GM12878 (cell line): ENCODE results near the gene OSCP1. TPM values are rescaled to one million over a fixed set of nuclear protein-coding genes. Genes with fewer than 3 reads are reported as not detected.

Experiments used
- ATAC-seq: fragments of 200-7000 bp; cut with Tn5 transposase; 3 replicates; pipeline ENCODE4 v1.9.1; 2020; ENCODE audit warnings: mild to moderate bottlenecking, moderate library complexity
- BruUV-seq: library from RNA; stranded (reverse); fragments of 400-500 nt; replicated peaks from 2 replicates; lab custom pipeline; 2021; lab: Mats Ljungman, UMichigan
- CTCF ChIA-PET: fragments of 300-600 bp; sonication (Branson Sonifier 250); formaldehyde crosslinking; extraction: SDS; loops from one replicate; lab custom pipeline; 2021; ENCODE audit warnings: inconsistent platforms; lab: Yijun Ruan, JAX
- POLR2A ChIA-PET: fragments of 350-600 bp; formaldehyde crosslinking; extraction: SDS; loops from one replicate; lab custom pipeline; 2021; ENCODE audit warnings: inconsistent platforms; lab: Charles Lee
- RAD21 ChIA-PET: fragments of 300-600 bp; sonication (Branson Sonifier 250); formaldehyde crosslinking; loops from one replicate; lab custom pipeline; 2023; ENCODE audit warnings: antibody characterized with exemption; ENCODE audit not compliant: unreplicated experiment; lab: Charles Lee
- SMC1A ChIA-PET: fragments of 300-600 bp; sonication (Branson Sonifier 250); formaldehyde crosslinking; loops from one replicate; lab custom pipeline; 2023; ENCODE audit not compliant: unreplicated experiment, uncharacterized antibody; lab: Charles Lee
- DNase-seq: peaks from one replicate; pipeline ENCODE4 v3.0.0-alpha.2; 2011; ENCODE audit warnings: low read depth, low spot score
- FAIRE-seq: peaks from 3 replicates; lab custom pipeline; 2011; peaks lifted over from hg19 to GRCh38; lab: Jason Lieb, UNC
- H2AFZ ChIP-seq: 2 replicates; pipeline ENCODE4 v1.6.0; 2011; ENCODE audit warnings: low read depth, low read length, control low read depth; ENCODE audit not compliant: control insufficient read depth
- H3K27ac ChIP-seq: 2 replicates; pipeline ENCODE4 v1.5.1; 2011; ENCODE audit warnings: control low read depth; ENCODE audit not compliant: control insufficient read depth, insufficient read depth
- H3K27me3 ChIP-seq, 2 experiments: replicated peaks in 1 of 2; 2 replicates each; pipeline versions ENCODE4 v1.6.0 to v1.6.1; 2011; ENCODE audit warnings: low read length in 1 of 2; ENCODE audit not compliant: control insufficient read depth in 2 of 2, insufficient read depth in 2 of 2
- H3K36me3 ChIP-seq, 2 experiments: 2 replicates each; pipeline ENCODE4 v1.5.1; 2011; ENCODE audit warnings: low read length in 1 of 2; ENCODE audit not compliant: control insufficient read depth in 2 of 2, insufficient read depth in 2 of 2
- H3K4me1 ChIP-seq: 2 replicates; pipeline ENCODE4 v1.6.1; 2011; ENCODE audit warnings: mild to moderate bottlenecking, low read length, moderate library complexity, mixed read lengths; ENCODE audit not compliant: control insufficient read depth, insufficient read depth
- H3K4me2 ChIP-seq: 2 replicates; pipeline ENCODE4 v1.6.0; 2011; ENCODE audit warnings: control low read depth; ENCODE audit not compliant: control insufficient read depth, insufficient read depth
- H3K4me3 ChIP-seq: fragments of 200-600 bp; sonication (generic); 2 replicates; pipeline ENCODE4 v1.5.1; 2016
- H3K79me2 ChIP-seq: 2 replicates; pipeline ENCODE4 v1.6.0; 2011; ENCODE audit warnings: low read length; ENCODE audit not compliant: control insufficient read depth, insufficient read depth
- H3K9ac ChIP-seq: 2 replicates; pipeline ENCODE4 v1.8.0; 2011; ENCODE audit warnings: low read length, control low read depth, mixed read lengths; ENCODE audit not compliant: control insufficient read depth, insufficient read depth
- H3K9me3 ChIP-seq: replicated peaks from 3 replicates; pipeline ENCODE4 v1.5.1; 2011; ENCODE audit warnings: mild to moderate bottlenecking, low read length; ENCODE audit not compliant: control insufficient read depth, insufficient read depth
- H4K20me1 ChIP-seq: 2 replicates; pipeline ENCODE4 v1.6.0; 2011; ENCODE audit not compliant: control insufficient read depth, insufficient read depth
- CHD2 ChIP-seq: IDR thresholded peaks from 2 replicates; pipeline ENCODE4 v1.6.1; 2011; ENCODE audit warnings: low read depth, low read length, improper control_type of control experiment, borderline replicate concordance
- CTCF ChIP-seq, 3 experiments: IDR thresholded peaks in 2 of 3; conservative IDR thresholded peaks in 1 of 3; 2 replicates each; pipeline ENCODE4 v1.5.1; 2011; ENCODE audit warnings: low read depth in 3 of 3, low read length in 3 of 3, mild to moderate bottlenecking in 3 of 3, control low read depth in 2 of 3, moderate library complexity in 2 of 3, inconsistent platforms in 1 of 3, mixed read lengths in 1 of 3; ENCODE audit not compliant: control insufficient read depth in 2 of 3, insufficient read depth in 1 of 3; ENCODE audit errors: extremely low read depth in 1 of 3
- FOXM1 ChIP-seq: IDR thresholded peaks from 2 replicates; pipeline ENCODE4 v1.6.1; 2012; ENCODE audit warnings: low read depth, mild to moderate bottlenecking, inconsistent platforms, low read length, moderate library complexity
- JUND ChIP-seq: IDR thresholded peaks from 2 replicates; pipeline ENCODE4 v1.6.1; 2012; ENCODE audit warnings: low read depth, mild to moderate bottlenecking, low read length, improper control_type of control experiment, moderate library complexity
- MTA2 ChIP-seq: fragments of 450-650 bp; IDR thresholded peaks from 2 replicates; pipeline ENCODE4 v1.6.1; 2016; ENCODE audit warnings: low read depth, mild to moderate bottlenecking, moderate library complexity
- MYC ChIP-seq: IDR thresholded peaks from 2 replicates; pipeline ENCODE4 v1.6.1; 2011; ENCODE audit warnings: mild to moderate bottlenecking, low read length, moderate library complexity, inconsistent platforms; ENCODE audit not compliant: insufficient read depth, insufficient replicate concordance, insufficient read length, severe bottlenecking
- NRF1 ChIP-seq: conservative IDR thresholded peaks from 2 replicates; pipeline ENCODE4 v1.6.1; 2011; ENCODE audit warnings: mild to moderate bottlenecking, low read depth, low read length, improper control_type of control experiment
- RAD21 ChIP-seq: IDR thresholded peaks from 2 replicates; pipeline ENCODE4 v1.6.1; 2011; ENCODE audit warnings: mild to moderate bottlenecking, low read depth, low read length, moderate library complexity; ENCODE audit not compliant: insufficient read depth
- RBBP5 ChIP-seq: fragments of 200-600 bp; sonication (generic); conservative IDR thresholded peaks from 2 replicates; pipeline ENCODE4 v1.6.1; 2016
- SMC3 ChIP-seq: IDR thresholded peaks from 2 replicates; pipeline ENCODE4 v1.6.1; 2011; ENCODE audit warnings: low read length, improper control_type of control experiment, borderline replicate concordance
- SPI1 ChIP-seq: IDR thresholded peaks from 2 replicates; pipeline ENCODE4 v1.6.1; 2011; ENCODE audit warnings: low read depth, mild to moderate bottlenecking, low read length, moderate library complexity, borderline replicate concordance; ENCODE audit not compliant: insufficient read depth
- SREBF2 ChIP-seq: IDR thresholded peaks from 2 replicates; pipeline ENCODE4 v1.6.1; 2012; ENCODE audit warnings: mild to moderate bottlenecking, low read length
- STAT1 ChIP-seq: fragments of 450-650 bp; conservative IDR thresholded peaks from 2 replicates; pipeline ENCODE4 v1.6.1; 2014; ENCODE audit warnings: antibody characterized with exemption, mild to moderate bottlenecking
- TARDBP ChIP-seq: IDR thresholded peaks from 2 replicates; pipeline ENCODE4 v1.6.1; 2016; ENCODE audit warnings: borderline replicate concordance
- TCF12 ChIP-seq: IDR thresholded peaks from 2 replicates; pipeline ENCODE4 v1.6.1; 2011; ENCODE audit warnings: low read depth, mild to moderate bottlenecking, low read length
- YY1 ChIP-seq: IDR thresholded peaks from 2 replicates; pipeline ENCODE4 v1.6.1; 2011; ENCODE audit warnings: low read depth, mild to moderate bottlenecking, low read length
- ZBTB40 ChIP-seq: fragments of 450-650 bp; IDR thresholded peaks from 2 replicates; pipeline ENCODE4 v1.6.1; 2016; ENCODE audit warnings: mild to moderate bottlenecking, moderate library complexity, borderline replicate concordance
- WGBS: methylation state at CpG from one replicate; pipeline ENCODE4 v1.1.6; 2016; ENCODE audit warnings: low lambda C conversion rate; ENCODE audit not compliant: insufficient replicate concordance, insufficient coverage; ENCODE audit errors: missing lambda C conversion rate; 5-methylcytosine and 5-hydroxymethylcytosine counted together
- in situ Hi-C: fragments of 300-500 bp; cut with MboI; formaldehyde crosslinking; loops from 9 replicates; pipeline ENCODE4 v1.14.3; 2018; ENCODE audit warnings: mixed read lengths
- intact Hi-C: fragments of 100-400 bp; cut with micrococcal nuclease; formaldehyde crosslinking; loops from one replicate; pipeline ENCODE4 v1.14.2; 2022; ENCODE audit not compliant: unreplicated experiment
- polyA plus RNA-seq, 11 experiments: library from polyadenylated mRNA; depleted of rRNA in 4 of 11; unstranded in 6 of 11; stranded (reverse) in 5 of 11; fragments of >200 nt; fragmentation: Nextera tagmentation in 4 of 11; fragmentation: Illumina TruSeq in 1 of 11; extraction: Ambion mirVana in 4 of 11; extraction: Trizol in 1 of 11; gene quantifications; 1 replicate in 1 of 11; 2 replicates in 10 of 11; pipeline versions ENCODE4 v1.2.1 to v1.2.3, GENCODE V29; 2011 to 2016; ENCODE audit warnings: inconsistent platforms in 2 of 11, missing spikeins in 2 of 11, low read depth in 1 of 11
- total RNA-seq, 4 experiments: library from RNA; depleted of rRNA in 3 of 4; stranded (reverse); fragments of >200 nt in 3 of 4; fragmentation: Illumina TruSeq in 1 of 4; extraction: Trizol in 1 of 4; gene quantifications; 2 replicates each; pipeline versions ENCODE4 v1.2.1 to v1.2.3, GENCODE V29; 2013 to 2021

Gene OSCP1
- total and polyA plus RNA-seq, 10 of the 15 experiments (the other 5 are each of a cell fraction or from before 2014, with no cell fraction given), result 1.8 to 5.9 (median 3.0) TPM

- DNase-seq (no peak), FAIRE-seq (no peak), ATAC-seq (peak; percentile 58)
- no peaks in the 10 kb centered on the region for H4K20me1 ChIP-seq
- BruUV-seq, result no TSS peak
- POLR2A ChIA-PET, result interaction anchor here (0.5 to 3.6 kb wide), 4 partner anchors 13 to 58 kb away, joined by 3 to 15 read pairs (median 4); partner anchors contain the start of gene STK40
- in situ Hi-C loops, result no loop called here
- H3K36me3 ChIP-seq, result peaks cover 6 to 8% of the 10 kb centered on the region in 2 experiments; a peak in 3 of 4 replicates
- no peak overlapping the region; the same call in 1 of the 2 replicates for H3K4me2 ChIP-seq
- CTCF ChIA-PET, result interaction anchor here (0.6 to 8.1 kb wide), 22 partner anchors 8 to 267 kb away, joined by 3 to 157 read pairs (median 5); partner anchors contain the start of genes LSM10, MRPS15, SH3D21 and STK40
- peaks cover 33% of the 10 kb centered on the region for H3K79me2 ChIP-seq
- H3K9ac ChIP-seq, result no peak overlapping the region
- H3K4me3 ChIP-seq, result no peak overlapping the region
- RAD21 ChIA-PET, result interaction anchor here (0.8 to 4.6 kb wide), 17 partner anchors 10 to 219 kb away, joined by 3 to 36 read pairs (median 6); partner anchors contain the start of gene EVA1B
- H3K27me3 ChIP-seq, result no peaks in the 10 kb centered on the region
- SMC1A ChIA-PET, result interaction anchor here (1.0 to 5.5 kb wide), 10 partner anchors 9 to 84 kb away, joined by 3 to 36 read pairs (median 7); partner anchors contain the start of gene LSM10
- H3K4me1 ChIP-seq, result peaks cover 55% of the 10 kb centered on the region
- H3K9me3 ChIP-seq, result no peaks in the 10 kb centered on the region
- no peak overlapping the region for H3K27ac ChIP-seq
- no peak overlapping the region for H2AFZ ChIP-seq
- WGBS, result 29% methylated on average over 7 of the region's 7 CpGs
- intact Hi-C loops, result loop anchor here (1.0 to 2.0 kb wide), 2 partner anchors 20 to 27 kb away; no protein-coding TSS in a partner anchor
- TF ChIP-seq FOXM1 (no peak), ZBTB40 (no peak), SREBF2 (no peak), TCF12 (peak; percentile 60; the same call in 1 of the 2 replicates), TARDBP (peak; percentile 46; the same call in 1 of the 2 replicates), STAT1 (no peak), MTA2 (no peak), CTCF (IDR thresholded peaks at IDR 0.05 in 2 of 3, conservative IDR thresholded peaks at IDR 0.05 in 1 of 3; ENCODE audit: control insufficient read depth in 2 of 3, extremely low read depth in 1 of 3, insufficient read depth in 1 of 3, low read depth in 3 of 3, low read length in 3 of 3) (peak; percentile 86 to 92 (median 90)), RBBP5 (no peak), RAD21 (peak; percentile 73), SMC3 (peak; percentile 92), YY1 (peak; percentile 54; the same call in 1 of the 2 replicates), CHD2 (no peak), MYC (no peak), NRF1 (no peak), JUND (no peak), SPI1 (no peak)
Observed at GRCh38 chr1:36369061-36369861, 81.0 kb downstream of the OSCP1 start.
